ENCODE measurements around the gene TLX2.

Gene TLX2

GRCh38 chr2:74566754-74567085, 52.5 kb downstream of the TLX2 start:
- no peak for DNase-seq (ENCODE audit: low read depth in 1 of 2, low spot score in 1 of 2)
- Histone ChIP-seq H3K27me3 (ENCODE audit: insufficient read depth, poor library complexity, severe bottlenecking) (no peaks in the 10 kb centered on the region), H3K27ac (replicated peaks) (no peak overlapping the region), H3K4me3 (replicated peaks; ENCODE audit: insufficient read depth, low read length) (no peak overlapping the region)
- TF ChIP-seq SPI1 (IDR thresholded peaks at IDR 0.05; ENCODE audit: borderline replicate concordance, low read depth) (no peak), POLR2AphosphoS5 (IDR thresholded peaks at IDR 0.05; ENCODE audit: low read depth) (no peak), CTCF (IDR thresholded peaks at IDR 0.05; ENCODE audit: insufficient read depth, low read length) (no peak)

Measured in HL-60 (cell line).